ENCODE data around the gene SEMA5A.

- TF ChIP-seq EP300 (IDR thresholded peaks at IDR 0.05; ENCODE audit: low read depth) (no peak), POLR2AphosphoS5 (IDR thresholded peaks at IDR 0.05) (no peak), POLR2A (IDR thresholded peaks at IDR 0.05) (no peak)
These were observed 512.4 kb downstream of the SEMA5A start for GRCh38 chr5:9033524-9033923.
